Panc1 (cell line): ENCODE data around the gene DAAM2.

ENCODE experiments used
- CTCF ChIP-seq: fragments of 450-650 bp; IDR thresholded peaks from 2 replicates; pipeline ENCODE4 v1.5.1; 2017; ENCODE audit warnings: mild to moderate bottlenecking
- POLR2AphosphoS5 ChIP-seq: IDR thresholded peaks from 2 replicates; pipeline ENCODE4 v1.6.1; 2012; ENCODE audit warnings: mild to moderate bottlenecking, low read depth, low read length, moderate library complexity

DNA sequence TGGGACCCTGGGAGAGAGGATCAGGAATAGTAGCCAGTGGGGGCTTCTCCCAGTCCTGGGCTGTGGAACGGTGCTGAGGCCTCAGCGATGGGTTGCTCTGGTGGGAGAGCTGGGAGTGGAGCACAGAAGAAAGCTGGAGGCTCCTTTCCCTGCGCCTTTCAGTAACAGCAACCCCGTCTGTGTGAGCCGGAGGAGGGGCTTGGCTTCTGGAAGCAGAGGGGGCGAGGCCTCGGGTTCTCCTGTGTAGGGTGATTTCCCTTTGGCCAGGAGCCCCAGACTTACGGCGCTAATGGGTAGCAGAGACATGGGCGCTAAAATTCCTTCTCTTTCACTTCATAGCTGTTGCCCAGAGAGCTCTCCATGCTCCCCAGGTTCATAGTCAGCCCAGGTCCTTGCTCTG lies 55.0 kb downstream of the DAAM2 start:
- TF ChIP-seq POLR2AphosphoS5 (no peak), CTCF (no peak)
